Rectal smooth muscle tissue (tissue), 1 donor: ENCODE data around the gene NPIPA7.
"Not testable (repeated sequence)": the region's sequence is repeated elsewhere in the genome, so short reads cannot be mapped to it uniquely, and the experiment has no call there.

ENCODE experiments used
- H3K27ac ChIP-seq: one replicate; pipeline ENCODE4 v1.7.0; 2013; ENCODE audit warnings: low read depth, low read length, inconsistent platforms
- H3K27me3 ChIP-seq: one replicate; pipeline ENCODE4 v1.7.0; 2013; ENCODE audit warnings: low read length; ENCODE audit not compliant: control insufficient read depth, insufficient read depth
- H3K36me3 ChIP-seq: one replicate; pipeline ENCODE4 v1.7.0; 2013; ENCODE audit warnings: low read length; ENCODE audit not compliant: control insufficient read depth, insufficient read depth
- H3K4me1 ChIP-seq: one replicate; pipeline ENCODE4 v1.7.0; 2013; ENCODE audit warnings: low read length; ENCODE audit not compliant: control insufficient read depth, insufficient read depth
- H3K4me3 ChIP-seq: one replicate; pipeline ENCODE4 v1.7.0; 2013; ENCODE audit warnings: low read length
- H3K9ac ChIP-seq: one replicate; pipeline ENCODE4 v1.7.0; 2013; ENCODE audit warnings: low read length

NPIPA7 gene

GRCh38 chr16:16378840-16379239, at the start of gene NPIPA7:
Gene NPIPA7 (plus strand): TSS chr16:16379140. CDS start chr16:16379245, 105 bp downstream.
- not testable (repeated sequence) for H3K4me1 ChIP-seq, H3K9ac ChIP-seq, H3K4me3 ChIP-seq, H3K36me3 ChIP-seq, H3K27ac ChIP-seq, H3K27me3 ChIP-seq

- H3K36me3 ChIP-seq, H3K4me3 ChIP-seq, H3K9ac ChIP-seq, H3K27ac ChIP-seq, H3K4me1 ChIP-seq, H3K27me3 ChIP-seq: not testable (repeated sequence)
Measured at GRCh38 chr16:16331466-16331865, 47.5 kb upstream of the NPIPA7 start.

GRCh38 chr16:16357556-16357955, 21.4 kb upstream of the NPIPA7 start:
- H3K36me3 ChIP-seq, H3K27ac ChIP-seq, H3K4me3 ChIP-seq, H3K4me1 ChIP-seq, H3K9ac ChIP-seq, H3K27me3 ChIP-seq: not testable (repeated sequence)

GRCh38 chr16:16358539-16359240, 20.2 kb upstream of the NPIPA7 start:
- H3K36me3 ChIP-seq, H3K27ac ChIP-seq, H3K4me1 ChIP-seq, H3K9ac ChIP-seq, H3K4me3 ChIP-seq, H3K27me3 ChIP-seq: not testable (repeated sequence)

- not testable (repeated sequence) for H3K4me3 ChIP-seq, H3K4me1 ChIP-seq, H3K27me3 ChIP-seq, H3K36me3 ChIP-seq, H3K9ac ChIP-seq, H3K27ac ChIP-seq
Measured at GRCh38 chr16:16363595-16363994, 15.3 kb upstream of the NPIPA7 start.

- H3K4me1 ChIP-seq, H3K27ac ChIP-seq, H3K9ac ChIP-seq, H3K36me3 ChIP-seq, H3K27me3 ChIP-seq, H3K4me3 ChIP-seq: not testable (repeated sequence)
Measured at GRCh38 chr16:16364100-16364499, 14.8 kb upstream of the NPIPA7 start.

- not testable (repeated sequence) for H3K9ac ChIP-seq, H3K4me1 ChIP-seq, H3K27ac ChIP-seq, H3K27me3 ChIP-seq, H3K4me3 ChIP-seq, H3K36me3 ChIP-seq
Measured at GRCh38 chr16:16364701-16365100, 14.2 kb upstream of the NPIPA7 start.

- not testable (repeated sequence) for H3K36me3 ChIP-seq, H3K4me3 ChIP-seq, H3K27ac ChIP-seq, H3K4me1 ChIP-seq, H3K27me3 ChIP-seq, H3K9ac ChIP-seq
Measured at GRCh38 chr16:16365319-16365718, 13.6 kb upstream of the NPIPA7 start.

- not testable (repeated sequence) for H3K9ac ChIP-seq, H3K4me3 ChIP-seq, H3K27ac ChIP-seq, H3K36me3 ChIP-seq, H3K4me1 ChIP-seq, H3K27me3 ChIP-seq
Measured at GRCh38 chr16:16365851-16366250, 13.1 kb upstream of the NPIPA7 start.

GRCh38 chr16:16366552-16367284, 12.2 kb upstream of the NPIPA7 start:
- not testable (repeated sequence) for H3K27me3 ChIP-seq, H3K9ac ChIP-seq, H3K36me3 ChIP-seq, H3K27ac ChIP-seq, H3K4me3 ChIP-seq, H3K4me1 ChIP-seq

GRCh38 chr16:16367285-16367628, 11.7 kb upstream of the NPIPA7 start:
- H3K27ac ChIP-seq, H3K27me3 ChIP-seq, H3K9ac ChIP-seq, H3K4me1 ChIP-seq, H3K4me3 ChIP-seq, H3K36me3 ChIP-seq: not testable (repeated sequence)

- not testable (repeated sequence) for H3K27ac ChIP-seq, H3K4me3 ChIP-seq, H3K36me3 ChIP-seq, H3K27me3 ChIP-seq, H3K9ac ChIP-seq, H3K4me1 ChIP-seq
Measured at GRCh38 chr16:16369081-16369856, 9.7 kb upstream of the NPIPA7 start.
